HG02759 (cell line): ENCODE measurements around the gene SMAD4.
"Not testable (repeated sequence)": the region's sequence is repeated elsewhere in the genome, so short reads cannot be mapped to it uniquely, and the experiment has no call there.

ENCODE experiments used
- ATAC-seq: cut with Tn5 transposase; IDR thresholded peaks from one replicate; pipeline ENCODE4 v1.9.1; 2021; ENCODE audit warnings: mild to moderate bottlenecking, moderate library complexity; ENCODE audit not compliant: unreplicated experiment

The SMAD4 gene

DNA sequence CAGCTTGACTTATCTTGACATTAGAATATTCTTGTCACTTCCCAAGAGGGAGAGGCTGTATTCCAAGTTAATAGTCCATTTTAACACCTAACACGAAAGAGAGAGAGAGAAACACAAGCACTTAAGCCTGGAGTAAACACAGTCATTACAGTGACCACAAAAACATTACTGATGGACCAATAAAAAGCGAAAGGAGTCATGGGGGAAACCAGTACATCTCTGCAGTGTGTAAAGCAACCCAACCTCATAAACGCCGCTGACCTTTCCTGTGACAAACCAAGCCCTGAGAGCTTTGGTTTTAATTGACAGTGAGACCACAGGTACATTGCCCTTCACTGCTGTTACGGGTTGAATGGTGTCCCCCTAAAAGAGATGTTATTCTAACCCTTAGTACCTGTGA is 78.3 kb downstream of the SMAD4 start:
- ATAC-seq, result no peak

DNA sequence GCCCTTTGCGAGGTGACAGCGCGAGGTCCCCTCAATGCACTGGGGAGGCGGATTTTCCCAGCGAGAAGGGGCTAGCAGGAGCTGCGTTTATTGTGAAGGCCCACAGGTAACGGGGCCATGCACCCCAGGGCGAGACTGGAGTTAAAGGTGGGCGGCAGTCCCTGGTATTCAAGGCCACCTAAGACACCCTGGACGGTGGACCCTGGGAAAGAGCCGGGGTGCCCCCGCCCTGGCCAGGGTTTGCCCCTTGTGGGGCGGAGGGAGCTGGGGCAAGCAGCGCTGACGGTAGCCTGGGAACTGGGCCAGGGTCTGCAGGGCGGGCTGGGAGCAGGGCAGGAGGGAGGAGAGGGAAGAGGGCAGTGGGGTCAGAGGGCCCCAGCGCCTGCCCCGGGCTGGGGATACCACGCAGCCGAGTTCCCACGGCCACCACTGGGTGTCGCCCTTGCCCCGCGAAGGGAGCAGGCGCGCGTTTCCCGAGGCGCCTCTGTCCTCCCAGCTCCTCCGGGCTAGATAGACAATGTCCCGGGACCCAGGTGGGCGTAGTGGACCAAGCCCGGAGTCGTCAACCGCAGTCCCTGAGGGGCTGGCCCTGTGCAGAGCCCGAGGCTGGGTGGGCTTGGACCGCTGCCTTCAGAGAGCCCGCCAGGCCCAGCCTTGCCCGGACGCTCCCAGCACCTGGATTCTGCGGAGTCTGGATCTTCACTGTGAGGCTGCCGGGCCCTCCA is 80.2 kb downstream of the SMAD4 start:
- ATAC-seq, result peak; percentile 93

DNA sequence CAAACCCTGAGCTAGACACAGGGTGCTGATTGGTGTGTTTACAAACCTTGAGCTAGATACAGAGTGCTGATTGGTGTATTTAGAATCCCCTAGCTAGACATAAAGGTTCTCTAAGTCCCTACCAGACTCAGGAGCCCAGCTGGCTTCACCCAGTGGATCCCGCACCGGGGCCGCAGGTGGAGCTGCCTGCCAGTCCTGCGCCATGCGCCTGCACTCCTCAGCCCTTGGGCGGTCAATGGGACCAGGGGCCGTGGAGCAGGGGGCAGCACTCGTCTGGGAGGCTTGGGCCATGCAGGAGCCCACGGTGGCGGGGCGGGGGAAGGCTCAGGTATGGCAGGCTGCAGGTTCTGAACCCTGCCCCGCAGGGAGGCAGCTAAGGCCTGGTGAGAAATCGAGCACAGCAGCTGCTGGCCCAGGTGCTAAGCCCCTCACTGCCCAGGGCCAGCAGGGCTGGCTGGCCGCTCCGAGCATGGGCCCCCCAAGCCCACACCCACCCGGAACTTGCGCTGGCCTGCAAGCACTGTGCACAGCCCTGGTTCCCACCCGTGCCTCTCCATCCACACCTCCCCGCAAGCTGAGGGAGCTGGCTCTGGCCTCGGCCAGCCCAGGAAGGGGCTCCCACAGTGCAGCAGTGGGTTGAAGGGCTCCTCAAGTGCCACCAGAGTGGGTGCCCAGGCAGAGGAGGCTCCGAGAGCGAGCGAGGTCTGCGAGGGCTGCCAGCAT is 81.8 kb downstream of the SMAD4 start:
- not testable (repeated sequence) for ATAC-seq

DNA sequence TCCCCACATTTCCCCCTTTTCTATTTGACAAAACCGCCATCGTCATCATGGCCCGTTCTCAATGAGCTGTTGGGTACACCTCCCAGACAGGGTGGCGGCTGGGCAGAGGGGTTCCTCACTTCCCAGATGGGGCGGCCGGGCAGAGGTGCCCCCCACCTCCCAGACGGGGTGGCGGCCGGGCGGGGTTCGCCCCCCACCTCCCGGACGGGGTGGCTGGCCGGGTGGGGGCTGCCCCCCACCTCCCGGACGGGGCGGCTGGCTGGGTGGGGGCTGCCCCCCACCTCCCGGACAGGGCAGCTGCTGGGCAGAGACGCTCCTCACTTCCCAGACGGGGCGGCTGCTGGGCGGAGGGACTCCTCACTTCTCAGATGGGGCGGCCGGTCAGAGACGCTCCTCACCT is 87.0 kb downstream of the SMAD4 start:
- not testable (repeated sequence) for ATAC-seq

- ATAC-seq, result not testable (repeated sequence)
These were observed 89.5 kb downstream of the SMAD4 start for GRCh38 chr18:51119561-51119960.

GRCh38 chr18:51119976-51120375 is 90.0 kb downstream of the SMAD4 start:
- not testable (repeated sequence) for ATAC-seq

GRCh38 chr18:51120809-51121596 is 91.0 kb downstream of the SMAD4 start:
- ATAC-seq, result no peak

DNA sequence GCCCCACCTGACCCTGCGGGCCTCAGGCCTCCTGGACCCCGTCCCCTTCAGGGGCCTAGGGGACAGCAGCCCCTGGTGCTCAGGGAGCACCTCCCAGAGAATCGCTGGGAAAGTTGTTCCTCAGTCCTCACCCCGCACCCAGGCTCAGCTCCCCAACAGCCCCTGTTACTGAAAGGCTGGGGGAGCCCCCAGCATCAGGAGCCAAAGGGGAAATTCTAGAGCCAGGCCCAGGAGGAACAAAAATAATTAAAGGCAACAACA is 91.5 kb downstream of the SMAD4 start:
- no peak for ATAC-seq

GRCh38 chr18:51122266-51123045 is 92.4 kb downstream of the SMAD4 start:
- ATAC-seq, result no peak

DNA sequence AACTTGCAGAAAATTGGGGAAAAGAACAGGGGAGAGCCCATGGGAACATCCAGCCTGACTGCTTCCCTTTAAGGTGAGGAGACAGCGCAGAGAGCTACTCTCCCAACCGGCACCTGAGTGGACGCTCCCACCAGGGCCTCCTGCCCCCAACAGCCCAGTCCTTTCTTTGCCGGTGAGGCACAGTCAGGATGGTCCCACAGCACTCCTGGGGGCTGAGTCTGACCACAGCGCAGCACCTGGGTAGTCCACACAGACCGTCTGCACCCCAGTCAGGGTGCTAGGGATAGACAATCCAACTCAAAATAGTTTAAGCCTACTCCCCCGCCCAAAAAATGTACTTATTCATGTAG is 93.0 kb downstream of the SMAD4 start:
- ATAC-seq, result no peak

DNA sequence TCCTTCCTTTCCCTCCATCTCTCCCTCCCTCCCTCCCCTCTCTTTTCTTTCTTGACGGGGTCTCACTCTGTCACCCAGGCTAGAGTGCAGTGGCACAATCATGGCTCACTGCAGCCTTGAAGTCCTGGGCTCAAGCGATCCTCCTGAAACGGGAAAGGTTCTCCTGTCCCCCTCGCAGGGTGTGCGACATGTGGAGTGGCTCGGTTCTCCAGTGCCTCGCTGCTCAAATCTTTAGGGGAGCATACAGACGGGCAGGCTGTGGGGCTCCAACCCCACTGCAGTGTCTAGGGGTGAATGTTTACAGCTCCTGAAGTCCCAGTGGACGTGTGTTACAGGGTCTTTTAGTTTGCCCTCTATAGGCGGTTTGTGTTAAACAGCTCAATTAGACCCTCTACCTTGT is 93.5 kb downstream of the SMAD4 start:
- no peak for ATAC-seq

DNA sequence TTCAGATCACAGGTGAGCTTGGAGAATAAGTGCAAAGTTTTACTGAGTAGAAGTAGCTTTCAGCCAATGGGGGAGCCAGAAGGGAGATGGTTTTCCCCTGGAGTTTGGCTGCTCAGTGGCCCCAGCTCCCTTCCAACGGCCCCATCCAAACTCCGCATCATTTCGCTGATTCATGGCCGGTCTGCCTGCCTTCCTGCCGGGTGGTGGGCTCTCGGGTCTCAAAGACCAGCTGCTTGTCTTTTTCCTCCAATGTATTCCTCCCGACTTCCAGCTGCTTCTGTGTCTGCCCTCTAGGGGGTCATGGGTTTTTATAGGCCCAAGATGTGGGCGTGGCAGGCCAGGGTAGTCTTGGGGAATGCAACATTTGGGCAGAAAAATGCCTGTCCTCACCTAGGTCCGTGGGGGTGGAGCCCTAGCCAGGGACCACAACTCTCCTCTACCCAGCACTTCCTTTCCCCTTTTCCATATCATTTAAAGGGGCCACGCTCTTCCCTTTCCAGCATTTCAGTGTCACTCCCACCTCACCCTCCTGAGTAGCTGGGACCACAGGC is 94.0 kb downstream of the SMAD4 start:
- no peak for ATAC-seq

DNA sequence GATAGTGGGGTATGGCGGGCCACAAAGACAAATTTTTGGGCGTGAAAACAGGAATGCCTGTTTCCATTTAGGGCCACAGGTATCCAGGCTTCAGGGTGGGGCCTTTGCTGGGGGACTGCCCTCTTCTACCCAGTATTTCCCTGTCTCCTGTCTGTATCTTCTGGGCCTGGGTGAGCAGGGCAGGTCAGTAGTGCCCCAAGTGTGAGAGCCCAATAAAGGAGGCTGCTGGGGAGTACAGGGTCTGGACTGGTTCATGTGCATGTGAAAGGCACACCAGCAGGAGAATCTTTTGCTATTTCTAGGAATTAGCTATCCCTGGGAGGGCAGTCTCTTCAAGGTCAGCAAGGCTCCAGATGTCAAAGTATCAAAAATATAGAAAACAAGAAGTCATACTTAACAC is 96.0 kb downstream of the SMAD4 start:
- ATAC-seq, result no peak

GRCh38 chr18:51127664-51128063 is 97.7 kb downstream of the SMAD4 start:
- no peak for ATAC-seq

DNA sequence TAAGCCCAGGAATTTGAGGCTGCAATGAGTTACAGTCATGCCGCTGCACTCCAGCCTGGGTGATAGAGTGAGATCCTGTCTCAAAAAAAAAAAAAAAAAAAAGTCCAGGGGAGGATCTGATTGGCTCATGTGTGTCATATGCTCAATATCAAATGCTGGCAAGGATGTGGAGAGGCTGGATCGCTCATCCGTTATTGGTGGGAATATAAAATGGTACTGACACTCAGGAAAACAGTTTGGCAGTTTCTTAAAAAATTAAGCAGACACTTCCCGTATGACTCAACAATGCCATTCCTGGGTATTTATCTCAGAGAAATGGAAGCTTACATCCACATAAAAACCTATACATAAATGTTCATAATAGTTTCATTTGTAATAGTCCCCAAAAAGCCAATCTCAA is 98.5 kb downstream of the SMAD4 start:
- no peak for ATAC-seq

GRCh38 chr18:51132256-51132935 is 102.4 kb downstream of the SMAD4 start:
- ATAC-seq, result no peak

DNA sequence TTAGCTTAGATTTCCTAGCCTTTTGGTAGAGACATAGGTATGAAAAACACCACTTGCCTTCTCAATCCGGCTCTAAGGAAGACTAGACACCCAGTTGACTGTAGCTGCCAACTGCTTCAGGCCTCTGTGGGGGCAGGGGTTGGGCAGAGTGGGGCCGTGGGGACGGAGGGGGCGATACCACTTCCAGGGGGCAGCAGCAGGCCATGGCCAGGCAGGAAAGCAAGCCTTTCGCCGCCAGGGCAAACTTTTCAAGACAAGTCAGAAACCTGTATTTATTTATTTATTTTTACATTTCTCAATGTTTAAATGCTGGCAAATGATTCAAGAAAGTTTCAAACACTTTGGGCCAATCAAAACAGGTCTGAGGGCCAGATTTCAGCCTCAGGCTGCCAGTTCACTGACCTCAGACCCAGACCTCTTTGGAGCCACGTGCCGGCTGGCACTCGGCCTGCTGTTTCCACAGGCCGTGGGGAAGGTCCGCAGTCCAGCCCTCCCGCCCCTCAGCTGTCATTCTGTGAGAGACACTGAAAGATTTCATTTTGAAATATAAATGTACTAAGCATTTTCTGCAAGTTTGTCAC is 103.7 kb downstream of the SMAD4 start:
- no peak for ATAC-seq
